Measurements from ENCODE around the gene SHBG. TPM values are rescaled to one million over a fixed set of nuclear protein-coding genes. Genes with fewer than 3 reads are reported as not detected.
"Not testable (repeated sequence)": the region's sequence is repeated elsewhere in the genome, so short reads cannot be mapped to it uniquely, and the experiment has no call there.

Gene SHBG
- total RNA-seq, 2 experiments from 2014 or later, result not detected

- TF ChIP-seq CTCF (IDR thresholded peaks at IDR 0.05), result peak; percentile 56
- Mint-ChIP-seq H3K27me3 (no peaks in the 10 kb centered on the region), H3K4me1 (ENCODE audit: low read depth) (peaks cover 3% of the 10 kb centered on the region), H3K4me3 (no peak overlapping the region), H3K27ac (no peak overlapping the region), H3K36me3 (ENCODE audit: low read depth) (no peaks in the 10 kb centered on the region), H3K9me3 (no peaks in the 10 kb centered on the region)
- ChIA-PET POLR2A (interaction anchor here (0.5 to 1.4 kb wide), 9 partner anchors 16 to 74 kb away, joined by 3 to 4 read pairs (median 3); partner anchors contain the start of genes ATP1B2, TP53 and WRAP53), CTCF (interaction anchor here (0.8 to 5.9 kb wide), 11 partner anchors 10 to 244 kb away, joined by 3 to 63 read pairs (median 3); partner anchors contain the start of genes ATP1B2, FXR2, TP53 and WRAP53)
- intact Hi-C loops (cut with micrococcal nuclease), result loop anchor here (5.0 kb wide), 1 partner anchor 55 kb away; the partner anchor contains the start of genes TP53 and WRAP53
- DNase-seq (peak; percentile 60), ATAC-seq (peak; percentile 48)
Observed at GRCh38 chr17:7632492-7632894, 2.6 kb downstream of the SHBG start.

- H3K4me1 Mint-ChIP-seq (ENCODE audit: low read depth), result no peaks in the 10 kb centered on the region
- TF ChIP-seq CTCF (IDR thresholded peaks at IDR 0.05), result no peak
- no peak overlapping the region for H3K27ac Mint-ChIP-seq
- no peaks in the 10 kb centered on the region for H3K27me3 Mint-ChIP-seq
- POLR2A ChIA-PET, result interaction anchor here (0.6 to 1.4 kb wide), 5 partner anchors 15 to 64 kb away, joined by 3 to 4 read pairs (median 4); partner anchors contain the start of genes ATP1B2 and TP53
- no peak overlapping the region for H3K4me3 Mint-ChIP-seq
- no peaks in the 10 kb centered on the region for H3K36me3 Mint-ChIP-seq (ENCODE audit: low read depth)
- intact Hi-C loops (cut with micrococcal nuclease), result loop anchor here (5.0 kb wide), 1 partner anchor 54 kb away; the partner anchor contains the start of genes TP53 and WRAP53
- CTCF ChIA-PET, result interaction anchor here (1.0 to 5.9 kb wide), 9 partner anchors 10 to 244 kb away, joined by 3 to 63 read pairs (median 4); partner anchors contain the start of genes ATP1B2, FXR2, TP53 and WRAP53
- H3K9me3 Mint-ChIP-seq, result no peaks in the 10 kb centered on the region
- DNase-seq, result no peak
- ATAC-seq, result no peak
Observed at GRCh38 chr17:7633093-7633492, 3.2 kb downstream of the SHBG start.

GRCh38 chr17:7634384-7634783 is 4.4 kb downstream of the SHBG start:
- CTCF ChIA-PET, result interaction anchor here (0.9 to 5.9 kb wide), 7 partner anchors 17 to 82 kb away, joined by 3 to 63 read pairs (median 4); partner anchors contain the start of genes ATP1B2, FXR2, TP53 and WRAP53
- H3K36me3 Mint-ChIP-seq (ENCODE audit: low read depth), result no peaks in the 10 kb centered on the region
- no peaks in the 10 kb centered on the region for H3K4me1 Mint-ChIP-seq (ENCODE audit: low read depth)
- H3K4me3 Mint-ChIP-seq, result no peak overlapping the region
- H3K9me3 Mint-ChIP-seq, result no peaks in the 10 kb centered on the region
- H3K27ac Mint-ChIP-seq, result no peak overlapping the region
- peak; percentile 46 for ATAC-seq
- intact Hi-C loops (cut with micrococcal nuclease), result loop anchor here (5.0 kb wide), 1 partner anchor 53 kb away; the partner anchor contains the start of genes TP53 and WRAP53
- POLR2A ChIA-PET, result interaction anchor here (0.9 to 2.4 kb wide), 2 partner anchors 12 to 53 kb away, joined by 3 to 9 read pairs; partner anchors contain the start of gene TP53
- DNase-seq, result peak; percentile 49
- H3K27me3 Mint-ChIP-seq, result no peaks in the 10 kb centered on the region
- TF ChIP-seq CTCF (IDR thresholded peaks at IDR 0.05), result peak; percentile 42

GRCh38 chr17:7636163-7636562 is 6.2 kb downstream of the SHBG start:
- no peak for TF ChIP-seq CTCF (IDR thresholded peaks at IDR 0.05)
- Mint-ChIP-seq H3K27me3 (no peaks in the 10 kb centered on the region), H3K9me3 (no peaks in the 10 kb centered on the region), H3K4me1 (ENCODE audit: low read depth) (no peaks in the 10 kb centered on the region), H3K27ac (no peak overlapping the region), H3K36me3 (ENCODE audit: low read depth) (no peaks in the 10 kb centered on the region), H3K4me3 (no peak overlapping the region)
- intact Hi-C loops (cut with micrococcal nuclease), result no loop called here
- ChIA-PET CTCF (interaction anchor here (3.3 kb wide), 1 partner anchor 37 kb away, joined by 15 read pairs; no protein-coding TSS in a partner anchor), POLR2A (no interaction called here)
- ATAC-seq (no peak), DNase-seq (no peak)

GRCh38 chr17:7640783-7641182 is 10.8 kb downstream of the SHBG start:
- H3K9me3 Mint-ChIP-seq, result no peaks in the 10 kb centered on the region

GRCh38 chr17:7641635-7642034 is 11.7 kb downstream of the SHBG start:
- H3K4me1 Mint-ChIP-seq (ENCODE audit: low read depth); H3K4me3 Mint-ChIP-seq; H3K27ac Mint-ChIP-seq; H3K36me3 Mint-ChIP-seq (ENCODE audit: low read depth); H3K27me3 Mint-ChIP-seq; H3K9me3 Mint-ChIP-seq; ATAC-seq; intact Hi-C loops (cut with micrococcal nuclease): not testable (repeated sequence)
- peak; percentile 30 for DNase-seq
- ChIA-PET CTCF (interaction anchor here (1.0 to 3.8 kb wide), 3 partner anchors 10 to 47 kb away, joined by 3 to 16 read pairs (median 13); no protein-coding TSS in a partner anchor), POLR2A (interaction anchor here (0.6 to 1.3 kb wide), 4 partner anchors 24 to 410 kb away, joined by 3 to 4 read pairs (median 3); partner anchors contain the start of genes TP53 and WRAP53)

More at GRCh38 chr17:7640783-7641182, 10.8 kb downstream of the SHBG start:
- H3K4me3 Mint-ChIP-seq, result no peak overlapping the region
- peaks cover 2% of the 10 kb centered on the region for H3K4me1 Mint-ChIP-seq (ENCODE audit: low read depth)
- DNase-seq (no peak), ATAC-seq (no peak)
- peaks cover 4% of the 10 kb centered on the region for H3K27me3 Mint-ChIP-seq
- POLR2A ChIA-PET, result interaction anchor here (1.3 kb wide), 1 partner anchor 47 kb away, joined by 4 read pairs; the partner anchor contains the start of genes TP53 and WRAP53
- no peak overlapping the region for H3K27ac Mint-ChIP-seq
- CTCF ChIA-PET, result interaction anchor here (1.0 to 3.8 kb wide), 2 partner anchors 9 to 48 kb away, joined by 3 to 16 read pairs; no protein-coding TSS in a partner anchor
- H3K36me3 Mint-ChIP-seq (ENCODE audit: low read depth), result no peaks in the 10 kb centered on the region
- intact Hi-C loops (cut with micrococcal nuclease), result no loop called here
- TF ChIP-seq CTCF (IDR thresholded peaks at IDR 0.05), result no peak

Measured in activated CD8-positive, alpha-beta T cell treated with anti-CD3 and anti-CD28 coated beads for 36 hours (primary cell).